T-cell (primary cell): ENCODE results near the gene MGST2. TPM values are rescaled to one million over a fixed set of nuclear protein-coding genes. Genes with fewer than 3 reads are reported as not detected.

ENCODE experiments used
- ATAC-seq, 4 experiments: fragments of 200-7000 bp in 3 of 4; fragments of 150-1000 bp in 1 of 4; cut with Tn5 transposase; replicated peaks in 1 of 4; 1 replicate in 3 of 4; 2 replicates in 1 of 4; pipeline ENCODE4 v1.10.0; 2021; ENCODE audit warnings: moderate library complexity in 3 of 4, mild to moderate bottlenecking in 2 of 4, moderate number of reproducible peaks in 1 of 4
- CTCF ChIA-PET, 2 donors: fragments of 300-600 bp; sonication (Branson Sonifier 250); formaldehyde crosslinking; loops; one replicate each; lab custom pipeline; 2022; ENCODE audit warnings: antibody characterized with exemption in 2 of 2; lab: Charles Lee
- POLR2A ChIA-PET, 2 donors: fragments of 300-600 bp; sonication (Branson Sonifier 250); formaldehyde crosslinking; loops; one replicate each; lab custom pipeline; 2022; ENCODE audit warnings: antibody characterized with exemption in 2 of 2; lab: Charles Lee
- DNase-seq, 35 experiments: peaks; one replicate each; pipeline versions ENCODE4 v3.0.0 to v3.0.0-alpha.2; 2013 to 2023
- H3K27ac ChIP-seq: one replicate; pipeline ENCODE4 v1.5.1; 2013; ENCODE audit warnings: low read length
- H3K27me3 ChIP-seq, 2 experiments: replicated peaks in 1 of 2; 1 replicate in 1 of 2; 2 replicates in 1 of 2; pipeline versions ENCODE4 v1.6.1 to v1.7.0; 2013; ENCODE audit warnings: low read length in 1 of 2, mixed read lengths in 1 of 2; ENCODE audit not compliant: control insufficient read depth in 2 of 2, insufficient read depth in 2 of 2; ENCODE audit errors: extremely low read depth in 1 of 2
- H3K36me3 ChIP-seq, 2 donors: 1 replicate in 1 of 2; 2 replicates in 1 of 2; pipeline versions ENCODE4 v1.6.1 to v1.7.0; 2013; ENCODE audit warnings: low read length in 1 of 2; ENCODE audit not compliant: control insufficient read depth in 2 of 2, insufficient read depth in 1 of 2; ENCODE audit errors: extremely low read depth in 1 of 2
- H3K4me1 ChIP-seq, 2 experiments: 1 replicate in 1 of 2; 2 replicates in 1 of 2; pipeline versions ENCODE4 v1.6.1 to v1.7.0; 2013; ENCODE audit warnings: low read length in 2 of 2, mixed read lengths in 1 of 2; ENCODE audit not compliant: insufficient read depth in 2 of 2, control insufficient read depth in 1 of 2; ENCODE audit errors: extremely low read depth in 1 of 2
- H3K4me3 ChIP-seq, 2 donors: 1 replicate in 1 of 2; 2 replicates in 1 of 2; pipeline versions ENCODE4 v1.5.1 to v1.7.0; 2013; ENCODE audit warnings: mild to moderate bottlenecking in 2 of 2, low read length in 1 of 2, moderate library complexity in 1 of 2; ENCODE audit not compliant: control insufficient read depth in 1 of 2; ENCODE audit errors: extremely low read depth in 1 of 2
- H3K9me3 ChIP-seq: 2 replicates; pipeline ENCODE4 v1.7.0; 2013
- H3K27ac Mint-ChIP-seq, 2 donors: one replicate each; pipeline ENCODE4 v1.8.0; 2020 to 2021; ENCODE audit warnings: mild to moderate bottlenecking in 2 of 2, mixed read lengths in 2 of 2
- H3K27me3 Mint-ChIP-seq, 2 donors: one replicate each; pipeline ENCODE4 v1.8.0; 2021 to 2022; ENCODE audit warnings: mixed read lengths in 2 of 2
- H3K36me3 Mint-ChIP-seq: one replicate; pipeline ENCODE4 v1.8.0; 2021; ENCODE audit warnings: mixed read lengths
- H3K4me1 Mint-ChIP-seq, 3 donors: one replicate each; pipeline ENCODE4 v1.8.0; 2020 to 2022; ENCODE audit warnings: mixed read lengths in 3 of 3, mild to moderate bottlenecking in 1 of 3
- H3K4me3 Mint-ChIP-seq, 3 donors: one replicate each; pipeline ENCODE4 v1.8.0; 2020 to 2022; ENCODE audit warnings: mild to moderate bottlenecking in 3 of 3, mixed read lengths in 3 of 3, moderate library complexity in 3 of 3
- H3K9me3 Mint-ChIP-seq, 3 donors: one replicate each; pipeline ENCODE4 v1.8.0; 2020 to 2022; ENCODE audit warnings: mixed read lengths in 3 of 3
- WGBS: methylation state at CpG from one replicate; pipeline ENCODE4 v1.1.5; 2013; ENCODE audit warnings: missing lambda C conversion rate; ENCODE audit not compliant: insufficient coverage; 5-methylcytosine and 5-hydroxymethylcytosine counted together
- total RNA-seq, 35 experiments: library from RNA in 6 of 35; stranded (reverse) in 6 of 35; fragments of 120-200 nt in 1 of 35; gene quantifications; one replicate each; pipeline versions ENCODE4 v1.2.1 to v1.2.4 and lab custom pipeline; 2013 to 2026

Gene MGST2
- total RNA-seq, 5 donors from 2014 or later (not counting 1 experiment from before 2014, with no cell fraction given): 1.9 to 6.2 (median 3.1) TPM

GRCh38 chr4:139658185-139658584, 7.4 kb upstream of the MGST2 start:
- peak overlapping the region; percentile 18 for H3K27ac ChIP-seq
- 93% methylated on average over 3 of the region's 4 CpGs for WGBS
- Mint-ChIP-seq H3K4me3 (peak overlapping the region; percentile 18 to 69 (median 26)), H3K9me3 (no peaks in the 10 kb centered on the region), H3K27ac (peak overlapping the region; percentile 95 to 98), H3K27me3 (peaks cover 3 to 8% of the 10 kb centered on the region in 2 donors), H3K4me1 (peaks cover 22 to 25% (median 23%) of the 10 kb centered on the region in 3 donors), H3K36me3 (no peaks in the 10 kb centered on the region)
- peaks cover 0 to 6% of the 10 kb centered on the region in 2 experiments for H3K27me3 ChIP-seq
- peak in 2 of 4 experiments; percentile 18 to 26 for ATAC-seq
- peaks cover 0 to 14% of the 10 kb centered on the region in 2 experiments for H3K4me1 ChIP-seq
- H3K36me3 ChIP-seq: no peaks in the 10 kb centered on the region
- no peak overlapping the region for H3K4me3 ChIP-seq
- ChIA-PET POLR2A (interaction anchor here (0.7 to 1.3 kb wide), 3 partner anchors 52 to 137 kb away, joined by 3 to 4 read pairs (median 4); no protein-coding TSS in a partner anchor), CTCF (interaction anchor here (1.2 to 3.1 kb wide), 6 partner anchors 8 to 628 kb away, joined by 3 to 16 read pairs (median 4); partner anchors contain the start of gene MGST2 (in 1 of the 2))
- H3K9me3 ChIP-seq: no peaks in the 10 kb centered on the region
- DNase-seq: peak in 2 of 35 experiments; percentile 21 to 23

DNA sequence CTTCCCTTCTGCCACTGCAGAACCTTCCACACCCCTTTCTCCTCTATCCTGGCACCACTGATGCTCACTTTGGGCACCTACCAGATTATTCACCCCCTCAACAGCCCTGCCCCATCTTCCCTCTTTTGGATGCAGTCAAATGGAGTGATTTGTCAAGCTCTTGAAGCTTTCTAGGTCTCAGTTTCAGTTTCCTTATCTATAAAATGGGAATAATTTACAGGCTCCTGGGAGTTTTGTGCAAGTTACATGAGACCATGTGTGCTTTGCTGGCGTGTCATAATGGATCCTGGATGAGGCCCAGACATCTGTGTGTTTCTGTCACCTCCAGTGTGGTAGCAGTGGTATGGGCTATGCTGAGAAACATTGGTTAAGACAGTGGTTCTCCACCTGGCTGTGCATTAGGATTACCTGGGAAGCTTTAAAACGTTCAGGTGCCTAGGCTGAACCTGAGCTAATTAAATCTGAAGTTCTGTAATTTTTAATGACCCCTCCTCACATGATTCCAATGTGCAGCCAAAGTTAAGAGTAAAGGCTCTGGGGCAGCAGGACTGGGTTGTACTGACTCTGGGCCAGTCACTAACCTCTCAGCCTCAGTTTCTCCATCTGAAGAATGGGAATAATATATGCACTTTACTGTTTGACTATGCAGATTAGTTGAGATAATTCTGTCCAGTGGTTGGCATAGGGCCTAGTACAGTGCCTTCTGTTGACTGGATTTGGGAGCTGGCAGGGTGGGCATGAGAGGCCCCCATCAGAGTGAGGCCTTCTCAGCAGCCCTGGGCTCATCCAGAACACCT, 6.8 kb upstream of the MGST2 start:
- Histone ChIP-seq H3K27ac (no peak overlapping the region), H3K4me3 (no peak overlapping the region), H3K27me3 (peaks cover 0 to 6% of the 10 kb centered on the region in 2 experiments), H3K4me1 (peaks cover 0 to 14% of the 10 kb centered on the region in 2 experiments), H3K9me3 (no peaks in the 10 kb centered on the region), H3K36me3 (no peaks in the 10 kb centered on the region)
- H3K27me3 Mint-ChIP-seq: peaks cover 0 to 3% of the 10 kb centered on the region in 2 donors
- DNase-seq (no peak), ATAC-seq (no peak)
- H3K36me3 Mint-ChIP-seq: no peaks in the 10 kb centered on the region
- ChIA-PET CTCF (interaction anchor here (1.2 to 1.3 kb wide), 3 partner anchors 14 to 53 kb away, joined by 3 read pairs; no protein-coding TSS in a partner anchor), POLR2A (no interaction called here)
- peaks cover 22 to 25% (median 23%) of the 10 kb centered on the region in 3 donors for H3K4me1 Mint-ChIP-seq
- WGBS: 92% methylated on average over 2 of the region's 2 CpGs
- H3K27ac Mint-ChIP-seq: peak overlapping the region; percentile 95 to 98
- H3K4me3 Mint-ChIP-seq: peak overlapping the region in 1 of 3 donors; percentile 26
- no peaks in the 10 kb centered on the region for H3K9me3 Mint-ChIP-seq

DNA sequence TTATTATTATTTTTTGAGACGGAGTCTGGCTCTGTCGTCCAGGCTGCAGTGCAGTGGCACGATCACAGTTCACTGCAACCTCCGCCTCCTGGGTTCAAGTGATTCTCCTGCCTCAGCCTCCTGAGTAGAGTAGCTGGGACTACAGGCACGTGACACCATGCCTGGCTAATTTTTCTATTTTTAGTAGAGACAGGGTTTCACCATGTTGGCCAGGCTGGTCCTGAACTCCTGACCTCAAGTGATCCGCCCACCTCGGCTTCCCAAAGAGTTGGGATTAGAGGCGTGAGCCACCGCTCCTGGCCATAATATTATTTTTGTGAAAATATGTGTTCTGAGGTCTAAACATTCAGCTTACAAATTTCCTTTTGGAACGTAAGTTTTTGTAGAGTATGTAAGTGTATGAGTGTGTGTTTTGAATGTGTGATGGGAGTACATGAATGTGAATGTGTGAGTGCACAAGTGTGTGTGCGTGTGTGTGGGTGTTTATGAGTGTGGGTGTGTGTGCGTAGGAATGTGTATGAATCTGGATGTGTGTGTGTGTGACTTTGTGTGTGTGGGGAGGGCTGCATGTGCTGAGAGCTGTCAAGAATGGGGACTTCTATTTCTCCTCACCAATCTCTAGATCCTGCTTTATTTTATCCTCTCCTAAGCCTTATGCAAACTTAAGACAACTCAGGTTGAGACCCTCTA, 5.7 kb upstream of the MGST2 start:
- no peak overlapping the region for H3K27ac ChIP-seq
- 90% methylated on average over 10 of the region's 12 CpGs for WGBS
- Mint-ChIP-seq H3K36me3 (no peaks in the 10 kb centered on the region), H3K27me3 (peaks cover 0 to 2% of the 10 kb centered on the region in 2 donors), H3K27ac (no peak overlapping the region), H3K9me3 (no peaks in the 10 kb centered on the region), H3K4me3 (no peak overlapping the region), H3K4me1 (peaks cover 22 to 25% (median 23%) of the 10 kb centered on the region in 3 donors)
- no peaks in the 10 kb centered on the region for H3K9me3 ChIP-seq
- H3K4me3 ChIP-seq: no peak overlapping the region
- H3K27me3 ChIP-seq: no peaks in the 10 kb centered on the region
- CTCF ChIA-PET: interaction anchor here in 1 of 2 donors (0.5 kb wide), 1 partner anchor 134 kb away, joined by 3 read pairs; no protein-coding TSS in a partner anchor
- H3K4me1 ChIP-seq: peaks cover 0 to 14% of the 10 kb centered on the region in 2 experiments
- no peak for ATAC-seq
- no peak for DNase-seq
- POLR2A ChIA-PET: interaction anchor here in 1 of 2 donors (0.5 kb wide), 1 partner anchor 289 kb away, joined by 3 read pairs; no protein-coding TSS in a partner anchor
- no peaks in the 10 kb centered on the region for H3K36me3 ChIP-seq

- peaks cover 0 to 2% of the 10 kb centered on the region in 2 donors for H3K27me3 Mint-ChIP-seq
- H3K9me3 Mint-ChIP-seq: no peaks in the 10 kb centered on the region
- Histone ChIP-seq H3K27me3 (peaks cover 0 to 2% of the 10 kb centered on the region in 2 experiments), H3K4me3 (no peak overlapping the region), H3K27ac (no peak overlapping the region), H3K36me3 (no peaks in the 10 kb centered on the region), H3K4me1 (peaks cover 3 to 18% of the 10 kb centered on the region in 2 experiments), H3K9me3 (no peaks in the 10 kb centered on the region)
- DNase-seq: no peak
- no peak overlapping the region for H3K4me3 Mint-ChIP-seq
- POLR2A ChIA-PET: no interaction called here
- H3K27ac Mint-ChIP-seq: peak overlapping the region in 1 of 2 donors; percentile 34
- CTCF ChIA-PET: interaction anchor here in 1 of 2 donors (0.8 kb wide), 1 partner anchor 14 kb away, joined by 3 read pairs; no protein-coding TSS in a partner anchor
- H3K36me3 Mint-ChIP-seq: no peaks in the 10 kb centered on the region
- WGBS: 33% methylated on average over 1 of the region's 3 CpGs
- no peak for ATAC-seq
- peaks cover 27 to 30% (median 28%) of the 10 kb centered on the region in 3 donors for H3K4me1 Mint-ChIP-seq
Observed at GRCh38 chr4:139660568-139661043, 5.0 kb upstream of the MGST2 start.

DNA sequence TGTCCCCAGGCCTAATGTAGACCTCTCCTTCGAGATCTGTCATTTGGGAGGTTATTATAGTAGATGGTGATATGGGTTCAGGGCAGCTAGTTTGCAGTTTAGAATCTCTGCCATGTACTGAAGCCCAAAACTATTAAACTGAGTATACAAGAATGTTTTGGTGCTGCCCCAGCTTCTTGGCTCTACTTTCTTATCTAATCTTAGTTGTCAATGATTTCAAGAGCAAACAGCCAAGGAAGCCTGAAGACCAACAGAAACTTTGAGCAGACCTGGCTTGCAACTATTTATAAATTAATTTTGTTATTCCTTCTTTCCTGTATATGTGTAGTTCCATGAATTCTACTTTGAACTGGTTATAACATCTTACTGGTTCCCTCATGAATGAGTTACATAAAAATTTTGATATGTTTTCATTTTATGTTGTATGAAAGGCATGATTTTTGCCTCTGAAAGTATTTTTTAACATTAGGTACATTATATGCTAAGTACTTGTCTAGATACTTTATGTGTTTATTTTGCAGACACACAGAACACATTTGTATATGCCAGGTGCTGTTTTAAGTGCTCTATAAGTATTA, 2.0 kb upstream of the MGST2 start:
- H3K4me3 Mint-ChIP-seq: no peak overlapping the region
- no peaks in the 10 kb centered on the region for H3K36me3 ChIP-seq
- H3K36me3 Mint-ChIP-seq: no peaks in the 10 kb centered on the region
- ChIA-PET POLR2A (no interaction called here), CTCF (interaction anchor here (0.6 to 1.1 kb wide), 3 partner anchors 11 to 394 kb away, joined by 3 read pairs; no protein-coding TSS in a partner anchor)
- H3K27me3 Mint-ChIP-seq: no peaks in the 10 kb centered on the region
- no peak for ATAC-seq
- no peaks in the 10 kb centered on the region for H3K9me3 Mint-ChIP-seq
- no peak overlapping the region for H3K27ac ChIP-seq
- H3K4me1 ChIP-seq: peaks cover 9 to 19% of the 10 kb centered on the region in 2 experiments
- no CpG with 5 or more reads among the region's 1 CpG for WGBS
- DNase-seq: no peak
- H3K4me3 ChIP-seq: no peak overlapping the region
- no peaks in the 10 kb centered on the region for H3K9me3 ChIP-seq
- peaks cover 21 to 28% (median 23%) of the 10 kb centered on the region in 3 donors for H3K4me1 Mint-ChIP-seq
- H3K27ac Mint-ChIP-seq: no peak overlapping the region
- H3K27me3 ChIP-seq: peaks cover 0 to 6% of the 10 kb centered on the region in 2 experiments
